H1 (cell line): ENCODE data around the gene KRTAP26-1. TPM values are rescaled to one million over a fixed set of nuclear protein-coding genes. Genes with fewer than 3 reads are reported as not detected.

Experiments used
- CTCF ChIA-PET: fragments of 300-600 bp; sonication (Branson Sonifier 250); formaldehyde crosslinking; loops from one replicate; lab custom pipeline; 2021; ENCODE audit not compliant: partially characterized antibody; lab: Charles Lee
- POLR2A ChIA-PET: fragments of 300-600 bp; sonication (Branson Sonifier 250); formaldehyde crosslinking; loops from one replicate; lab custom pipeline; 2021; ENCODE audit warnings: inconsistent platforms; ENCODE audit not compliant: partially characterized antibody; lab: Charles Lee
- DNase-seq, 2 experiments: peaks; one replicate each; pipeline versions ENCODE4 v3.0.0 to v3.0.0-alpha.2; 2010 to 2022; ENCODE audit warnings: low spot score in 2 of 2, low read depth in 1 of 2, mixed read lengths in 1 of 2
- FAIRE-seq: peaks from 2 replicates; lab custom pipeline; 2011; peaks lifted over from hg19 to GRCh38; lab: Jason Lieb, UNC
- H2AFZ ChIP-seq: 2 replicates; pipeline ENCODE4 v1.8.1; 2012; ENCODE audit warnings: low read length, inconsistent platforms
- H2AK5ac ChIP-seq: 2 replicates; pipeline ENCODE4 v1.6.1; 2013; ENCODE audit warnings: low read depth, low read length
- H2BK120ac ChIP-seq: replicated peaks from 2 replicates; pipeline ENCODE3; 2013; ENCODE audit warnings: low read depth, low read length, inconsistent platforms
- H2BK12ac ChIP-seq: 2 replicates; pipeline ENCODE4 v1.6.1; 2013; ENCODE audit warnings: low read depth, low read length
- H2BK15ac ChIP-seq: 2 replicates; pipeline ENCODE4 v1.6.1; 2013; ENCODE audit warnings: low read length
- H2BK20ac ChIP-seq: 2 replicates; pipeline ENCODE4 v1.6.1; 2013; ENCODE audit warnings: low read length
- H2BK5ac ChIP-seq: 2 replicates; pipeline ENCODE4 v1.6.1; 2013; ENCODE audit warnings: low read depth, low read length
- H3K14ac ChIP-seq: 2 replicates; pipeline ENCODE4 v1.6.1; 2013; ENCODE audit warnings: inconsistent platforms; ENCODE audit not compliant: insufficient read length
- H3K18ac ChIP-seq: 2 replicates; pipeline ENCODE4 v1.6.1; 2013; ENCODE audit warnings: low read length; ENCODE audit errors: extremely low read depth
- H3K23ac ChIP-seq: 2 replicates; pipeline ENCODE4 v1.6.1; 2013; ENCODE audit warnings: inconsistent platforms; ENCODE audit not compliant: insufficient read length
- H3K23me2 ChIP-seq: 2 replicates; pipeline ENCODE4 v1.6.1; 2013; ENCODE audit warnings: low read depth, low read length
- H3K27ac ChIP-seq: 2 replicates; pipeline ENCODE4 v1.6.1; 2011; ENCODE audit warnings: low read depth, low read length, inconsistent platforms
- H3K27me3 ChIP-seq, 4 experiments: replicated peaks in 1 of 4; 1 replicate in 1 of 4; 2 replicates in 3 of 4; pipeline versions ENCODE4 v1.6.1 to v1.8.1; 2011 to 2013; ENCODE audit warnings: low read length in 3 of 4, mild to moderate bottlenecking in 3 of 4, inconsistent platforms in 2 of 4, mixed read lengths in 2 of 4, moderate library complexity in 1 of 4; ENCODE audit not compliant: control insufficient read depth in 3 of 4, insufficient read depth in 3 of 4; ENCODE audit errors: extremely low read depth in 1 of 4
- H3K36me3 ChIP-seq, 4 experiments: 2 replicates each; pipeline versions ENCODE4 v1.6.1 to v1.8.1; 2011 to 2013; ENCODE audit warnings: mild to moderate bottlenecking in 4 of 4, low read length in 3 of 4, moderate library complexity in 2 of 4, control low read depth in 1 of 4, inconsistent platforms in 1 of 4; ENCODE audit not compliant: insufficient read depth in 4 of 4, control insufficient read depth in 2 of 4
- H3K4ac ChIP-seq: replicated peaks from 2 replicates; pipeline ENCODE3; 2013; ENCODE audit warnings: low read length, low read depth, mixed read lengths, inconsistent platforms; ENCODE audit not compliant: insufficient read length
- H3K4me1 ChIP-seq, 4 experiments: replicated peaks in 1 of 4; 1 replicate in 1 of 4; 2 replicates in 3 of 4; pipeline versions ENCODE4 v1.6.1 to v1.8.1; 2011 to 2013; ENCODE audit warnings: low read length in 3 of 4, inconsistent platforms in 2 of 4, mixed read lengths in 1 of 4; ENCODE audit not compliant: insufficient read depth in 4 of 4, control insufficient read depth in 3 of 4
- H3K4me2 ChIP-seq, 2 experiments: 2 replicates each; pipeline versions ENCODE4 v1.6.1 to v1.8.1; 2011 to 2013; ENCODE audit warnings: low read depth in 2 of 2, low read length in 2 of 2, control low read depth in 1 of 2, inconsistent platforms in 1 of 2, mild to moderate bottlenecking in 1 of 2; ENCODE audit not compliant: insufficient read depth in 1 of 2
- H3K4me3 ChIP-seq, 4 experiments: fragments of 200-600, 300-600 bp in 1 of 4; sonication (generic), shearing (Covaris generic), sonication (Bioruptor Twin) in 1 of 4; 2 replicates each; pipeline versions ENCODE4 v1.5.1 to v1.8.1; 2011 to 2016; ENCODE audit warnings: low read length in 4 of 4, low read depth in 3 of 4, control low read depth in 2 of 4, inconsistent platforms in 2 of 4, mild to moderate bottlenecking in 2 of 4, mixed read lengths in 1 of 4, moderate library complexity in 1 of 4; ENCODE audit not compliant: insufficient read depth in 2 of 4; ENCODE audit errors: extremely low read depth in 1 of 4
- H3K56ac ChIP-seq: replicated peaks from 2 replicates; pipeline ENCODE3; 2013; ENCODE audit warnings: low read depth, mild to moderate bottlenecking, mixed read lengths, low read length, inconsistent platforms; ENCODE audit not compliant: insufficient read length
- H3K79me1 ChIP-seq: 2 replicates; pipeline ENCODE4 v1.6.1; 2013; ENCODE audit warnings: low read depth, low read length, control low read depth
- H3K79me2 ChIP-seq, 2 experiments: 2 replicates each; pipeline versions ENCODE4 v1.6.1 to v1.8.1; 2012 to 2013; ENCODE audit warnings: low read length in 2 of 2, mild to moderate bottlenecking in 2 of 2, inconsistent platforms in 1 of 2; ENCODE audit not compliant: insufficient read depth in 2 of 2, control insufficient read depth in 1 of 2
- H3K9ac ChIP-seq, 4 experiments: replicated peaks in 1 of 4; 1 replicate in 1 of 4; 2 replicates in 3 of 4; pipeline versions ENCODE4 v1.6.1 to v1.8.1; 2011 to 2013; ENCODE audit warnings: low read depth in 3 of 4, low read length in 3 of 4, control low read depth in 2 of 4, mild to moderate bottlenecking in 2 of 4, moderate library complexity in 2 of 4, inconsistent platforms in 1 of 4; ENCODE audit errors: extremely low read depth in 1 of 4
- H3K9me3 ChIP-seq, 2 experiments: 2 replicates each; pipeline versions ENCODE4 v1.6.1 to v1.8.1; 2012 to 2013; ENCODE audit warnings: mild to moderate bottlenecking in 2 of 2, moderate library complexity in 2 of 2, control low read depth in 1 of 2, inconsistent platforms in 1 of 2, low read depth in 1 of 2, low read length in 1 of 2, mixed read lengths in 1 of 2; ENCODE audit not compliant: insufficient read depth in 2 of 2
- H4K20me1 ChIP-seq, 2 experiments: replicated peaks in 1 of 2; 2 replicates each; pipeline versions ENCODE3 to v1.8.1; 2011 to 2013; ENCODE audit warnings: inconsistent platforms in 2 of 2, low read length in 2 of 2, mild to moderate bottlenecking in 1 of 2; ENCODE audit not compliant: insufficient read depth in 2 of 2, control insufficient read depth in 1 of 2
- H4K5ac ChIP-seq: 2 replicates; pipeline ENCODE4 v1.6.1; 2013; ENCODE audit warnings: low read length, low read depth, mixed read lengths, inconsistent platforms; ENCODE audit not compliant: insufficient read length
- H4K8ac ChIP-seq: 2 replicates; pipeline ENCODE4 v1.8.0; 2013; ENCODE audit warnings: mild to moderate bottlenecking, moderate library complexity, low read length, inconsistent platforms; ENCODE audit not compliant: insufficient read depth; ENCODE audit errors: extremely low read depth
- H4K91ac ChIP-seq: replicated peaks from 2 replicates; pipeline ENCODE3; 2013; ENCODE audit warnings: low read length, mixed read lengths, inconsistent platforms; ENCODE audit not compliant: insufficient read length
- ASH2L ChIP-seq: fragments of 200-600, 300-600 bp; sonication (generic); IDR thresholded peaks from one replicate; pipeline ENCODE4 v1.7.1; 2017; ENCODE audit warnings: low read length
- ATF3 ChIP-seq: IDR thresholded peaks from 2 replicates; pipeline ENCODE4 v1.6.1; 2011; ENCODE audit warnings: low read depth, mild to moderate bottlenecking, low read length; ENCODE audit not compliant: insufficient read depth
- CBX5 ChIP-seq: fragments of 300-800, 300-1000 bp; sonication (generic); IDR thresholded peaks from 2 replicates; pipeline ENCODE4 v1.7.1; 2016; ENCODE audit warnings: antibody characterized with exemption, low read length, low read depth
- CHD1 ChIP-seq: IDR thresholded peaks from 2 replicates; pipeline ENCODE4 v1.6.1; 2012; ENCODE audit warnings: low read depth, low read length, improper control_type of control experiment
- KDM4A ChIP-seq: IDR thresholded peaks from one replicate; pipeline ENCODE4 v1.7.1; 2012; ENCODE audit warnings: low read depth, mild to moderate bottlenecking, moderate library complexity, low read length, inconsistent platforms; ENCODE audit not compliant: severe bottlenecking
- MAFK ChIP-seq: IDR thresholded peaks from 2 replicates; pipeline ENCODE4 v1.6.1; 2012; ENCODE audit warnings: low read depth, mild to moderate bottlenecking, improper control_type of control experiment, low read length
- POLR2A ChIP-seq, 2 experiments: IDR thresholded peaks; 1 replicate in 1 of 2; 2 replicates in 1 of 2; pipeline ENCODE4 v1.6.1; 2011; ENCODE audit warnings: low read depth in 2 of 2, low read length in 2 of 2, mild to moderate bottlenecking in 2 of 2; ENCODE audit errors: control extremely low read depth in 1 of 2
- RAD21 ChIP-seq, 2 experiments: IDR thresholded peaks in 1 of 2; conservative IDR thresholded peaks in 1 of 2; 2 replicates each; pipeline ENCODE4 v1.6.1; 2011; ENCODE audit warnings: low read depth in 2 of 2, low read length in 2 of 2, improper control_type of control experiment in 1 of 2, inconsistent platforms in 1 of 2, mild to moderate bottlenecking in 1 of 2, moderate library complexity in 1 of 2
- SIRT6 ChIP-seq: IDR thresholded peaks from one replicate; pipeline ENCODE4 v1.7.1; 2012; ENCODE audit warnings: low read length, inconsistent platforms
- SRF ChIP-seq: IDR thresholded peaks from 2 replicates; pipeline ENCODE4 v1.6.1; 2011; ENCODE audit warnings: mild to moderate bottlenecking, low read depth, low read length, moderate library complexity
- USF2 ChIP-seq: IDR thresholded peaks from 2 replicates; pipeline ENCODE4 v1.6.1; 2011; ENCODE audit warnings: low read length, improper control_type of control experiment
- WGBS, 2 experiments: shearing (Covaris generic) in 1 of 2; methylation state at CpG; one replicate each; pipeline versions ENCODE4 v1.1.6 to v1.1.7; 2013 to 2015; ENCODE audit warnings: low lambda C conversion rate in 2 of 2, mixed read lengths in 2 of 2, inconsistent platforms in 1 of 2, low coverage in 1 of 2, missing lambda C conversion rate in 1 of 2; ENCODE audit not compliant: insufficient replicate concordance in 2 of 2, insufficient coverage in 1 of 2, insufficient read length in 1 of 2; ENCODE audit errors: extremely low coverage in 1 of 2, missing lambda C conversion rate in 1 of 2; 5-methylcytosine and 5-hydroxymethylcytosine counted together
- polyA plus RNA-seq, 7 experiments: library from polyadenylated mRNA; depleted of rRNA in 3 of 7; stranded (reverse) in 5 of 7; unstranded in 2 of 7; fragments of >200 nt in 5 of 7; fragments of 200-250 nt in 2 of 7; gene quantifications; 1 replicate in 5 of 7; 2 replicates in 1 of 7; 4 replicates in 1 of 7; pipeline versions ENCODE4 v1.2.1 to v1.2.3, GENCODE V29; 2011 to 2013; ENCODE audit warnings: missing spikeins in 2 of 7, mixed read lengths in 2 of 7
- total RNA-seq: library from RNA; stranded (reverse); fragmentation: NEBNext Ultra II Directional; extraction: Animal tissue kit (Norgen Biotek cat#: 25700); gene quantifications from 2 replicates; pipeline ENCODE4 v1.2.1, GENCODE V29; 2021

Gene KRTAP26-1
- total and polyA plus RNA-seq, 2 of the 8 experiments (the other 6 are each of a cell fraction or from before 2014, with no cell fraction given): not detected

GRCh38 chr21:30348506-30348905 lies 28.4 kb upstream of the KRTAP26-1 start, which contains the start of gene KRTAP23-1:
Gene KRTAP23-1 (minus strand): TSS chr21:30348606. CDS start chr21:30348606, 0 bp downstream.
- Histone ChIP-seq H4K91ac (no peak within 1 kb of the TSS), H3K79me1 (no peaks in the 10 kb centered on the region), H2AFZ (0 out of 2 replicates have a peak within 1 kb of the TSS, but pooled peaks have one; percentile 12), H3K56ac (no peak within 1 kb of the TSS), H3K79me2 (no peaks in the 10 kb centered on the region), H3K27ac (no peak within 1 kb of the TSS), H3K9ac (no peak within 1 kb of the TSS), H3K27me3 (no peaks in the 10 kb centered on the region), H3K36me3 (no peaks in the 10 kb centered on the region), H2BK15ac (no peak within 1 kb of the TSS; the same call in 1 of the 2 replicates), H3K23me2 (no peaks in the 10 kb centered on the region), H3K4me2 (no peak within 1 kb of the TSS; a peak in 1 of 4 replicates), H3K4ac (no peak within 1 kb of the TSS), H3K9me3 (no peaks in the 10 kb centered on the region), H2BK12ac (no peak within 1 kb of the TSS), H2AK5ac (no peak within 1 kb of the TSS), H4K5ac (no peak within 1 kb of the TSS), H4K8ac (no peak within 1 kb of the TSS), H3K14ac (no peak within 1 kb of the TSS), H3K23ac (no peak within 1 kb of the TSS), H3K4me3 (no peak within 1 kb of the TSS), H4K20me1 (no peaks in the 10 kb centered on the region), H3K18ac (no peak within 1 kb of the TSS), H2BK120ac (no peak within 1 kb of the TSS), H2BK20ac (no peak within 1 kb of the TSS), H2BK5ac (no peak within 1 kb of the TSS), H3K4me1 (peaks cover 0 to 2% (median 0%) of the 10 kb centered on the region in 4 experiments; a peak in 2 of 7 replicates)
- DNase-seq (no peak), FAIRE-seq (no peak)
- WGBS, 2 experiments: 96% methylated on average over 4 of the region's 4 CpGs; no CpG with 5 or more reads in 1 of the 2 experiments
- ChIA-PET POLR2A (no interaction called here), CTCF (interaction anchor here (0.6 to 1.7 kb wide), 4 partner anchors 60 to 721 kb away, joined by 3 to 8 read pairs (median 4); no protein-coding TSS in a partner anchor)
- no peak for TF ChIP-seq ATF3
- no peak for TF ChIP-seq SRF
- TF ChIP-seq ASH2L: no peak
- TF ChIP-seq SIRT6: no peak
- TF ChIP-seq USF2: no peak
- TF ChIP-seq MAFK: no peak
- no peak for TF ChIP-seq CHD1
- no peak for TF ChIP-seq RAD21 (IDR thresholded peaks at IDR 0.05 in 1 of 2, conservative IDR thresholded peaks at IDR 0.05 in 1 of 2; ENCODE audit: low read depth in 2 of 2, low read length in 2 of 2)
- TF ChIP-seq CBX5: no peak
- TF ChIP-seq POLR2A (IDR thresholded peaks at IDR 0.05; ENCODE audit: control extremely low read depth in 1 of 2, low read depth in 2 of 2, low read length in 2 of 2): no peak
- no peak for TF ChIP-seq KDM4A
